Measurements from ENCODE around the gene PUSL1.
A peak's percentile ranks its signal among the peaks of the same experiment; 100 is the strongest.

DNA sequence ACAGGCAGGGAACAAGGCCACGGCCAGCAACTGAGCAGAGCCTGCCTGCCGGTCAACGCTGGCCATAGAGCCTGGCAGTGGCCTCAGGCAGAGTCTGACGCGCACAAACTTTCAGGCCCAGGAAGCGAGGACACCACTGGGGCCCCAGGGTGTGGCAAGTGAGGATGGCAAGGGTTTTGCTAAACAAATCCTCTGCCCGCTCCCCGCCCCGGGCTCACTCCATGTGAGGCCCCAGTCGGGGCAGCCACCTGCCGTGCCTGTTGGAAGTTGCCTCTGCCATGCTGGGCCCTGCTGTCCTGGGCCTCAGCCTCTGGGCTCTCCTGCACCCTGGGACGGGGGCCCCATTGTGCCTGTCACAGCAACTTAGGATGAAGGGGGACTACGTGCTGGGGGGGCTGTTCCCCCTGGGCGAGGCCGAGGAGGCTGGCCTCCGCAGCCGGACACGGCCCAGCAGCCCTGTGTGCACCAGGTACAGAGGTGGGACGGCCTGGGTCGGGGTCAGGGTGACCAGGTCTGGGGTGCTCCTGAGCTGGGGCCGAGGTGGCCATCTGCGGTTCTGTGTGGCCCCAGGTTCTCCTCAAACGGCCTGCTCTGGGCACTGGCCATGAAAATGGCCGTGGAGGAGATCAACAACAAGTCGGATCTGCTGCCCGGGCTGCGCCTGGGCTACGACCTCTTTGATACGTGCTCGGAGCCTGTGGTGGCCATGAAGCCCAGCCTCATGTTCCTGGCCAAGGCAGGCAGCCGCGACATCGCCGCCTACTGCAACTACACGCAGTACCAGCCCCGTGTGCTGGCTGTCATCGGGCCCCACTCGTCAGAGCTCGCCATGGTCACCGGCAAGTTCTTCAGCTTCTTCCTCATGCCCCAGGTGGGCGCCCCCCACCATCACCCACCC is 22.9 kb downstream of the PUSL1 start, which contains the start of gene TAS1R3:
- peak in 1 of 4 donors; percentile 29 for TF ChIP-seq POLR2A (IDR thresholded peaks at IDR 0.05)
- TF ChIP-seq, protein P1, sequence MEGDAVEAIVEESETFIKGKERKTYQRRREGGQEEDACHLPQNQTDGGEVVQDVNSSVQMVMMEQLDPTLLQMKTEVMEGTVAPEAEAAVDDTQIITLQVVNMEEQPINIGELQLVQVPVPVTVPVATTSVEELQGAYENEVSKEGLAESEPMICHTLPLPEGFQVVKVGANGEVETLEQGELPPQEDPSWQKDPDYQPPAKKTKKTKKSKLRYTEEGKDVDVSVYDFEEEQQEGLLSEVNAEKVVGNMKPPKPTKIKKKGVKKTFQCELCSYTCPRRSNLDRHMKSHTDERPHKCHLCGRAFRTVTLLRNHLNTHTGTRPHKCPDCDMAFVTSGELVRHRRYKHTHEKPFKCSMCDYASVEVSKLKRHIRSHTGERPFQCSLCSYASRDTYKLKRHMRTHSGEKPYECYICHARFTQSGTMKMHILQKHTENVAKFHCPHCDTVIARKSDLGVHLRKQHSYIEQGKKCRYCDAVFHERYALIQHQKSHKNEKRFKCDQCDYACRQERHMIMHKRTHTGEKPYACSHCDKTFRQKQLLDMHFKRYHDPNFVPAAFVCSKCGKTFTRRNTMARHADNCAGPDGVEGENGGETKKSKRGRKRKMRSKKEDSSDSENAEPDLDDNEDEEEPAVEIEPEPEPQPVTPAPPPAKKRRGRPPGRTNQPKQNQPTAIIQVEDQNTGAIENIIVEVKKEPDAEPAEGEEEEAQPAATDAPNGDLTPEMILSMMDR (IDR thresholded peaks at IDR 0.05), result peak in 1 of 6 experiments; percentile 5
